Fibroblast of lung (primary cell): Measurements from ENCODE around the gene TPSD1.

Experiments
- EZH2 ChIP-seq: IDR thresholded peaks from 2 replicates; pipeline ENCODE4 v1.5.1; 2012; ENCODE audit warnings: low read length, control low read depth, mild to moderate bottlenecking; ENCODE audit errors: missing control alignments
- TF ChIP-seq, protein P1 (sequence below), 2 donors: IDR thresholded peaks in 1 of 2; conservative IDR thresholded peaks in 1 of 2; 1 replicate in 1 of 2; 2 replicates in 1 of 2; pipeline ENCODE4 v1.5.1; 2011 to 2012; ENCODE audit warnings: low read length in 2 of 2, control low read depth in 1 of 2, inconsistent platforms in 1 of 2, low read depth in 1 of 2, mild to moderate bottlenecking in 1 of 2

DNA sequence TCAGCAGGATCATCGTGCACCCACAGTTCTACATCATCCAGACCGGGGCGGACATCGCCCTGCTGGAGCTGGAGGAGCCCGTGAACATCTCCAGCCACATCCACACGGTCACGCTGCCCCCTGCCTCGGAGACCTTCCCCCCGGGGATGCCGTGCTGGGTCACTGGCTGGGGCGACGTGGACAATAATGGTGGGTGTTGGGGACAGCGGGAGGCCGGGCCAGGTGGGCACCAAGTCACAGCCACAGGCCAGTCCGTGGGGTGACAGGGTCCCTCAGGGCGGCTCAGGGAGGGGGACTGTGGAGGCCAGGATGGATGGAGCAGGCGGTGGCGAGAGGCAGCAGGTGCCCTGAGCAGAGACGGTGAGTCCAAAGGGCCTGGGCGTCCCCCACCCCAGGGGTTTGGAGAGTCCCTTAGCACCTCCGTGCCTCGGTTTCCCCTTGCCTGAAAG lies 1.0 kb downstream of the TPSD1 start:
- TF ChIP-seq, protein P1, sequence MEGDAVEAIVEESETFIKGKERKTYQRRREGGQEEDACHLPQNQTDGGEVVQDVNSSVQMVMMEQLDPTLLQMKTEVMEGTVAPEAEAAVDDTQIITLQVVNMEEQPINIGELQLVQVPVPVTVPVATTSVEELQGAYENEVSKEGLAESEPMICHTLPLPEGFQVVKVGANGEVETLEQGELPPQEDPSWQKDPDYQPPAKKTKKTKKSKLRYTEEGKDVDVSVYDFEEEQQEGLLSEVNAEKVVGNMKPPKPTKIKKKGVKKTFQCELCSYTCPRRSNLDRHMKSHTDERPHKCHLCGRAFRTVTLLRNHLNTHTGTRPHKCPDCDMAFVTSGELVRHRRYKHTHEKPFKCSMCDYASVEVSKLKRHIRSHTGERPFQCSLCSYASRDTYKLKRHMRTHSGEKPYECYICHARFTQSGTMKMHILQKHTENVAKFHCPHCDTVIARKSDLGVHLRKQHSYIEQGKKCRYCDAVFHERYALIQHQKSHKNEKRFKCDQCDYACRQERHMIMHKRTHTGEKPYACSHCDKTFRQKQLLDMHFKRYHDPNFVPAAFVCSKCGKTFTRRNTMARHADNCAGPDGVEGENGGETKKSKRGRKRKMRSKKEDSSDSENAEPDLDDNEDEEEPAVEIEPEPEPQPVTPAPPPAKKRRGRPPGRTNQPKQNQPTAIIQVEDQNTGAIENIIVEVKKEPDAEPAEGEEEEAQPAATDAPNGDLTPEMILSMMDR (conservative IDR thresholded peaks at IDR 0.05 in 1 of 2, IDR thresholded peaks at IDR 0.05 in 1 of 2; ENCODE audit: low read depth in 1 of 2, low read length in 2 of 2): no peak
- no peak for TF ChIP-seq EZH2
